GM18502 (cell line): ENCODE data around the gene FGA.
"Not testable (repeated sequence)": the region's sequence is repeated elsewhere in the genome, so short reads cannot be mapped to it uniquely, and the experiment has no call there.

ENCODE experiments used
- ATAC-seq: cut with Tn5 transposase; IDR thresholded peaks from one replicate; pipeline ENCODE4 v1.9.1; 2021; ENCODE audit warnings: mild to moderate bottlenecking; ENCODE audit not compliant: unreplicated experiment, poor library complexity

Gene FGA

GRCh38 chr4:154608361-154609252 lies 18.1 kb upstream of the FGA start:
- no peak for ATAC-seq

GRCh38 chr4:154606728-154607723 lies 16.5 kb upstream of the FGA start:
- ATAC-seq, result no peak

- ATAC-seq, result no peak
These were observed 14.2 kb upstream of the FGA start for GRCh38 chr4:154604696-154605200.

GRCh38 chr4:154603033-154603943 lies 12.7 kb upstream of the FGA start:
- ATAC-seq, result no peak

GRCh38 chr4:154602404-154603020 lies 12.0 kb upstream of the FGA start:
- no peak for ATAC-seq

- ATAC-seq, result no peak
These were observed 7.5 kb upstream of the FGA start for GRCh38 chr4:154597798-154598774.

GRCh38 chr4:154597281-154597680 lies 6.7 kb upstream of the FGA start:
- not testable (repeated sequence) for ATAC-seq

GRCh38 chr4:154595807-154596206 lies 5.3 kb upstream of the FGA start:
- ATAC-seq, result no peak

GRCh38 chr4:154594343-154594742 lies 3.8 kb upstream of the FGA start:
- ATAC-seq, result not testable (repeated sequence)

GRCh38 chr4:154593868-154594267 lies 3.3 kb upstream of the FGA start:
- no peak for ATAC-seq

GRCh38 chr4:154591890-154592289 lies 1.3 kb upstream of the FGA start:
- ATAC-seq, result no peak

GRCh38 chr4:154589296-154590197 lies 995 bp downstream of the FGA start:
- no peak for ATAC-seq

- ATAC-seq, result no peak
These were observed 2.3 kb downstream of the FGA start for GRCh38 chr4:154588198-154588597.

- no peak for ATAC-seq
These were observed 4.1 kb downstream of the FGA start for GRCh38 chr4:154586296-154587033.

GRCh38 chr4:154585369-154586018 lies 5.0 kb downstream of the FGA start:
- ATAC-seq, result no peak

- no peak for ATAC-seq
These were observed 6.3 kb downstream of the FGA start for GRCh38 chr4:154584259-154584658.
